Astrocyte (in vitro differentiated cells and primary cell): Measurements from ENCODE around the gene GFRA1.

ENCODE experiments used
- EZH2 ChIP-seq: IDR thresholded peaks from 2 replicates; pipeline ENCODE4 v1.6.1; 2012; ENCODE audit warnings: mild to moderate bottlenecking, low read length, inconsistent platforms; ENCODE audit not compliant: insufficient read depth
- TF ChIP-seq, protein P1 (sequence below): IDR thresholded peaks from 2 replicates; pipeline ENCODE4 v1.5.1; 2011; ENCODE audit warnings: low read depth, mild to moderate bottlenecking, inconsistent platforms, low read length, moderate library complexity; ENCODE audit not compliant: insufficient read depth

DNA sequence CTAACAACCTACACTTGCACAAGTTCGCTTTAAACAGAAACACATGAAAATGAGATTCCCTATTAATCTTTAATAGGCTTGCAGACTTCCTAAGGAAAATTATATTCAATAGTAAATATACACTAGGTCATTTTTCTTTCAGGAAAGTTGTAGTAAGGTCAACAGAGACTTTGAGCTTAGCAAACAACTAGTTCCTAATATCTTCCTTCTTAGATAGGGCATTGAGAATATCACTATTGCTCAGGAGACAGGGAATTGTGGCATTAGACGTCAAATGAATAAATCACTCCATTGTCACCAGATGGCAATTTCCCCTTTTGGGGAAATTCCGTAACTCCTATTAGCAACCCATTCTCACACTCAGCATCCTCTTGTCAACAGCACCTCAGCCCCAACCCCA lies 164.9 kb downstream of the GFRA1 start:
- TF ChIP-seq, protein P1, sequence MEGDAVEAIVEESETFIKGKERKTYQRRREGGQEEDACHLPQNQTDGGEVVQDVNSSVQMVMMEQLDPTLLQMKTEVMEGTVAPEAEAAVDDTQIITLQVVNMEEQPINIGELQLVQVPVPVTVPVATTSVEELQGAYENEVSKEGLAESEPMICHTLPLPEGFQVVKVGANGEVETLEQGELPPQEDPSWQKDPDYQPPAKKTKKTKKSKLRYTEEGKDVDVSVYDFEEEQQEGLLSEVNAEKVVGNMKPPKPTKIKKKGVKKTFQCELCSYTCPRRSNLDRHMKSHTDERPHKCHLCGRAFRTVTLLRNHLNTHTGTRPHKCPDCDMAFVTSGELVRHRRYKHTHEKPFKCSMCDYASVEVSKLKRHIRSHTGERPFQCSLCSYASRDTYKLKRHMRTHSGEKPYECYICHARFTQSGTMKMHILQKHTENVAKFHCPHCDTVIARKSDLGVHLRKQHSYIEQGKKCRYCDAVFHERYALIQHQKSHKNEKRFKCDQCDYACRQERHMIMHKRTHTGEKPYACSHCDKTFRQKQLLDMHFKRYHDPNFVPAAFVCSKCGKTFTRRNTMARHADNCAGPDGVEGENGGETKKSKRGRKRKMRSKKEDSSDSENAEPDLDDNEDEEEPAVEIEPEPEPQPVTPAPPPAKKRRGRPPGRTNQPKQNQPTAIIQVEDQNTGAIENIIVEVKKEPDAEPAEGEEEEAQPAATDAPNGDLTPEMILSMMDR: no peak
- TF ChIP-seq EZH2: no peak
